GM12891 (cell line): ENCODE data around the gene FAM209A.

Source experiments
- PAX5 ChIP-seq: IDR thresholded peaks from 2 replicates; pipeline ENCODE4 v1.6.1; 2011; ENCODE audit warnings: low read length, moderate library complexity, mild to moderate bottlenecking; ENCODE audit not compliant: insufficient read depth, severe bottlenecking
- POLR2A ChIP-seq: IDR thresholded peaks from 2 replicates; pipeline ENCODE4 v1.6.1; 2011; ENCODE audit warnings: low read depth, low read length, control low read depth

- TF ChIP-seq PAX5 (no peak), POLR2A (no peak)
These were observed 13.5 kb downstream of the FAM209A start for GRCh38 chr20:56537997-56538396.
